Measurements from ENCODE around the gene MAG. TPM values are rescaled to one million over a fixed set of nuclear protein-coding genes. Genes with fewer than 3 reads are reported as not detected.

The MAG gene
- not detected in 2 replicates for total RNA-seq (2014; rRNA removed; shearing (Covaris generic))
- polyA plus RNA-seq (2014; cell fraction: nucleus; rRNA removed): not detected in 2 replicates

GRCh38 chr19:35291916-35292315, at the start of gene MAG:
MAG (plus strand) TSS chr19:35292161; CDS start chr19:35295409, 3,248 bp downstream.
- DNase-seq (ENCODE audit: extremely low read depth, low read depth): no peak

- no peak for DNase-seq (ENCODE audit: extremely low read depth, low read depth)
Measured at GRCh38 chr19:35246466-35247092, 45.4 kb upstream of the MAG start.

GRCh38 chr19:35247526-35248309, 44.2 kb upstream of the MAG start:
- no peak for DNase-seq (ENCODE audit: extremely low read depth, low read depth)

GRCh38 chr19:35248310-35249145, 43.4 kb upstream of the MAG start, which contains the start of gene LSR:
LSR (plus strand) TSS chr19:35249002; CDS start chr19:35249023, 21 bp downstream.
- DNase-seq (ENCODE audit: extremely low read depth, low read depth): no peak

GRCh38 chr19:35249146-35249847, 42.7 kb upstream of the MAG start:
- no peak for DNase-seq (ENCODE audit: extremely low read depth, low read depth)

- no peak for DNase-seq (ENCODE audit: extremely low read depth, low read depth)
Measured at GRCh38 chr19:35249848-35250711, 41.9 kb upstream of the MAG start.

GRCh38 chr19:35251456-35251855, 40.5 kb upstream of the MAG start:
- DNase-seq (ENCODE audit: extremely low read depth, low read depth): no peak

- no peak for DNase-seq (ENCODE audit: extremely low read depth, low read depth)
Measured at GRCh38 chr19:35253316-35254286, 38.4 kb upstream of the MAG start.

- DNase-seq (ENCODE audit: extremely low read depth, low read depth): no peak
Measured at GRCh38 chr19:35254341-35255297, 37.3 kb upstream of the MAG start.

- no peak for DNase-seq (ENCODE audit: extremely low read depth, low read depth)
Measured at GRCh38 chr19:35256566-35256965, 35.4 kb upstream of the MAG start.

- DNase-seq (ENCODE audit: extremely low read depth, low read depth): no peak
Measured at GRCh38 chr19:35257113-35257461, 34.9 kb upstream of the MAG start.

- DNase-seq (ENCODE audit: extremely low read depth, low read depth): no peak
Measured at GRCh38 chr19:35260694-35261304, 31.2 kb upstream of the MAG start.

GRCh38 chr19:35261356-35262100, 30.4 kb upstream of the MAG start:
- no peak for DNase-seq (ENCODE audit: extremely low read depth, low read depth)

- no peak for DNase-seq (ENCODE audit: extremely low read depth, low read depth)
Measured at GRCh38 chr19:35262101-35262761, 29.7 kb upstream of the MAG start.

GRCh38 chr19:35264268-35265125, 27.5 kb upstream of the MAG start:
- DNase-seq (ENCODE audit: extremely low read depth, low read depth): no peak
